ES-I3 (cell line): ENCODE measurements around the gene CD44.

Source experiments
- H3K36me3 ChIP-seq: 2 replicates; pipeline ENCODE4 v1.6.1; 2013; ENCODE audit warnings: mild to moderate bottlenecking, low read length, control low read depth, moderate library complexity; ENCODE audit not compliant: insufficient read depth
- H3K4me1 ChIP-seq: 2 replicates; pipeline ENCODE4 v1.6.1; 2013; ENCODE audit warnings: mild to moderate bottlenecking, control low read depth, low read length; ENCODE audit not compliant: insufficient read depth
- H3K9ac ChIP-seq: 2 replicates; pipeline ENCODE4 v1.6.1; 2013; ENCODE audit warnings: low read depth, mild to moderate bottlenecking, low read length, moderate library complexity
- H3K9me3 ChIP-seq: 2 replicates; pipeline ENCODE4 v1.6.1; 2013; ENCODE audit warnings: mild to moderate bottlenecking, low read length, moderate library complexity; ENCODE audit not compliant: control insufficient read depth, insufficient read depth

Gene CD44

DNA sequence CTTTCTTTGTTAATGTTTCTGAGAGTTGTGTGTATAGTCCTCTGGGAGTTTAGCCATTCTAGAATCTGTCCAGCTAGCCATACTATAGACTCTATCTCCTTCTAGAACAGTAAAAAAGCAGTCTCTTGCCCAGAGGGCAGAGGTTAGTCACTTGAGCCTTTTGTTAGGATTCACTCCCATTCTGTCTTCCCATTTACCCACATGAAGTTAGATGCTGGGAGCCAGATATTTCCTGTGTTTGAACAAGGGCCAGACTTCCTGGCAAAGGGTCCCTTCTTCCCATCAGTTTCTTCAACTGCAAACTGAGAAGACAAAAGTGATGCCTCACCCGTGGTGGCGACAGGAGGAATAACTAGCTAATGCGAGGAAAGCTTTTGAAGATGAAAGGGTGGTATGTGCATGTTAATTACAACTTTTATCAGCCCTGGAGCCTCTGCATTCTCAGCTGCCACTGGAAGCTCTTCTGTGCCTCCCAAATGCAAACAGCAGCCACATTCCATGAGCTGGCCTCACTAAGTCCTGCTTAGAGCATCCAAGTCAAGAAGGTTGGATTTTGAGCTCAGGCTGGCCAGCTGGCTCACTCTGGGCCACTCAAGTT is 12.8 kb downstream of the CD44 start:
- Histone ChIP-seq H3K9me3 (no peaks in the 10 kb centered on the region), H3K4me1 (peaks cover 28% of the 10 kb centered on the region), H3K36me3 (no peaks in the 10 kb centered on the region), H3K9ac (no peak overlapping the region)

DNA sequence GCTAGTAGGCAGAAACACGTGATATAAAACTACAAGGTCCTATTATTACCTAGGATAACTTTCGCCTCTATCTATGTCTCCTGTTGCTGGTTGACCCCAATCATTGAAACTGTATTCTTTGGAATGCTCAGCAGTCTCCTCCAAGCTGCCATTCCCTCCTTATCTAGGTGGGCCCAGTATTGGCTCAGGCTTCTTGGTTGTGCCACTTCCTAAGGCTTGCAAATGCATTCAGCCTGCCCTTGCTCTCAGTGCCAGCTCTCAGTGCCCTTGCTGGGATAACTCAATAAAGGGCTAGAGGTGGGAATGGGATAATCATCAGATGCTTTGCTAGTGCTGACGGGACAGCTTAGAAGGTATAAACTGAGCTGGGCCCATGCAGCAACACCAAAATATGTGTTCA is 13.6 kb downstream of the CD44 start:
- no peaks in the 10 kb centered on the region for H3K9me3 ChIP-seq
- H3K4me1 ChIP-seq, result peaks cover 25% of the 10 kb centered on the region
- H3K36me3 ChIP-seq, result no peaks in the 10 kb centered on the region
- no peak overlapping the region for H3K9ac ChIP-seq

DNA sequence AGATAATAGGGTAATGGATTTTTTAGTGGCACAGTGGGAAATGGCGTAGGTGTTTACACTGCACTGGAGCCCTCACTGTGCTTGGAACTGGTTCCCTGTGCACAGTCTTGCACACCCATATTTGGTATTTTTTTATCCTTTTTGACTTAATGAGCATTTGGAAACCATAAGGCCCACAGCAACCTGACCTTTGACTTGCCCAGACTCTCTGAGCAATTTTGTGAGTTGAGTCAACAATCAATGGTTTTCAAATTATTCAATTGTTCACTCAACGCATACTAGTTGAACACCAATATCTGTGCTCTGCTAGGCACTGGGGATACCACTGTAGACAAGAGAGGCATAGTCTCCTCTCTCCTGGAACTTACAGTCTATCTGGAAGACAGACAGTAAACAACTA is 14.3 kb downstream of the CD44 start:
- Histone ChIP-seq H3K9me3 (no peaks in the 10 kb centered on the region), H3K36me3 (no peaks in the 10 kb centered on the region), H3K4me1 (peaks cover 29% of the 10 kb centered on the region), H3K9ac (no peak overlapping the region)

DNA sequence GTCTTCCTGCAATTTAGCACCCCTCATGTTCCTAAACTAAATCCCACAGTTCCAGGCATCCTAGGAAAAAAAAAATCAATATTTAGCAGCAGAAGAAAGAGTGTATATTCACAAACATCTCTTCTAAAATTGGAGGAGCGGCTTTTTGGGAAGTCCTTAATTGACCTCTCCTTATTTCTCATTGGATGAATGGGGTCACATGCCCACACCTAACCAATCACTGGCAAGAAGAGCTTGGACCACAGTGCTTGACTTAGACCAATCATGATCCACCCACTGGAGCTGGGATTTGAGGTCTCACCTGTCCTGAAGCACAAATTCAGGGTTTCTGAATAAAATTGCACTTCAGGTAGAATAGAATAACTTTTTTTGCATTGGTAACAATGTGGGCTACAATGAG is 16.0 kb downstream of the CD44 start:
- H3K9me3 ChIP-seq, result no peaks in the 10 kb centered on the region

DNA sequence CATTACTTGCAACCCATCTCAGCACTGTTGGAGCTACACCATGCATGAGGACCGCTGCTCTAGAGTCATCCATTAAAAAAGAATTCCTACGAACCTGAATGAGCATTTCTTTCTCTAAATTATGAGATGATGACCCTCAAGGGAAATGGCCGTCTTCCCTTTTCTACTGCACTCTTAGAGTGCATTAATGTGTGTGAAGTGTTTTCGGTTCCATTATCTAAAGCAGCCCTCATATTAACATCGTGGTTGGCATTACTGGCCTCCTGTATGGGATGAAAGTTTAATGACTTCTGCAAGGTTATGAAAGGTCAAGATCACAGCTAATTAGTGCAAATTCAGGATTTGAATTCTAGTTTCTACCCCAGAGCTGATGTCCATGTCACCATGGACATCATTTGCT is 16.7 kb downstream of the CD44 start:
- Histone ChIP-seq H3K4me1 (peaks cover 36% of the 10 kb centered on the region), H3K9me3 (no peaks in the 10 kb centered on the region), H3K36me3 (no peaks in the 10 kb centered on the region), H3K9ac (no peak overlapping the region)

More for the DNA sequence above, 16.0 kb downstream of the CD44 start:
- H3K36me3 ChIP-seq, result no peaks in the 10 kb centered on the region
- H3K9ac ChIP-seq, result no peak overlapping the region
- H3K4me1 ChIP-seq, result peaks cover 36% of the 10 kb centered on the region

DNA sequence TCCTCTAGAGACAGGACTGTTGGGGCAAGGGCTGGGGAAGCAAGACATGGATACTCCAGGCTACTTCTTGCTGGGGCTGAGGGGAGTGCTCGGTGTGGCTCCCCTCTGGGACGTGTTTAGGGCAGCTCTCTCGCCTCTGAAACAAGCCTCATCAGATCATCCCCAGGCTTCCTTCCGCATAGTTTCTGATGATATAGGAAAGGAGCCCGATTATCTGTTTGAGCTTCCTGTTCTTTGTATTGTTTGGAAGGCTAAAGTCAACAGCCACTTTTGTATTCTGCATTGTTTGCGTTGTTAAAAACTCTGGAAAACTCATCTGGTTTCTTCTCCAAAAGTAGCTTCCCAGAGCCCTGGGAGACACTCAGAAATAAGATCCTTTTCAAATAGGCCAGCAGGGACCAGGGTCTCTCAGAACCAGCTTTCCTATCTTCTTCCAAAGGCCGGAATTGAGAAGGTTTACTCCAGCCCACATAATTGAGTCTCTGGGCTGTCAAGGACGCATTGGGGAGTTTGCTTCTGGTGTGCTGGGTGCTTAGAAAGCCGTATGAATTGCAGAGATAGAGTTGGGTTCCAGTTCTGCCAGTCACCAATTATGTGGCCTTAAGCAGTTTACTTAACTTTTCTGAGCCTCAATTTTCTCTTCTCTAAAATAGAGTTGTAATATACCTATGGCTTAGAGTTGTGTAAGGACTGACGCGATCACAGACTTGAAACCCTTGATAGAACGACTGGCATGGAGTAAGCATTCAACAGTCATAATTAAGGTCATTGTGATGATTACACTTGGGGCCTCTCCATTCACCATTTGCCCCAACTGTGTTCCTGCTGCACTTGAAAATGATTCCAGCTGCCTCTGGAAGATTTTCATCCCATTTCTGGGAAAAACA is 19.1 kb downstream of the CD44 start:
- no peaks in the 10 kb centered on the region for H3K9me3 ChIP-seq
- no peaks in the 10 kb centered on the region for H3K36me3 ChIP-seq
- H3K4me1 ChIP-seq, result peaks cover 24% of the 10 kb centered on the region

DNA sequence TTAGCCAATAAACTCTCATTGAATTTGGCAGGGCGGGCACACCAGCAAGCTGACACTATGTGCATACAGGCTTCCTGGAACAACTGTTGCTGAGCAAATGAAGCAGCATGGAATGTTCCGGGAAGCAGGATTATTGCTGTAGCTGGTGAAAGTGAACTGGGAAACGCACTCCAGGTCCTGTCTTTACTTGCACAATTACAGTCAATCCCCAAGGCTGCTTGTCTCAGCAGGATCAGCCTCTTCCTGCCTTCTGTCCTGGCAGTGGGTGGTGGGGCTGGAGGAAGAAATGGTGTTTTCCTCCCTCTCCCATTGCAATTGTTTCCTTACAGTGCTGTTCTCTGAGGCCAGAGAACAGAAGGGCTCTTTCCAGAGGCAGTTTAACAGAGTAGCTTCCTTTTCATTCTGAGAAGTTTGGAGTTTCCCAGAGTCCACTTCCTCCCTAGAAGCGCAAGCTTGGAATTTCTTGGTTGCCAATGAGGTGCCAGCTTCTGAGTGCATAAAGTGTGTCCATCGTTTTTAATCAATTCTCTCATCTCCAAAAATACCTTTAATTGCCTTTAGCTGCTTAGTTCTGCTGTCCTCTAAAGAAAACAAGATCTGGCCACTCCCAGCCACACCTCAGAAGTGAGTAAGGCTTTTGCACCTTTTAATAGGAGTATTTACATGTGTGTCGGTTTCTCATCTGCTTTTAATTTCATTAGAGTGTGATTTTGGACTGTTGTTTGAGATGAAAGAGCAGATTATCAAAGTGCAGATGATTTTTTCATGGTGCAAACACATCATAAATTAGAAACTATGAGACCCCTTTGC is 19.9 kb downstream of the CD44 start:
- H3K4me1 ChIP-seq, result peaks cover 31% of the 10 kb centered on the region
- no peaks in the 10 kb centered on the region for H3K36me3 ChIP-seq
- H3K9ac ChIP-seq, result no peak overlapping the region
- H3K9me3 ChIP-seq, result no peaks in the 10 kb centered on the region

More for the DNA sequence above, 19.1 kb downstream of the CD44 start:
- H3K9ac ChIP-seq, result no peak overlapping the region

DNA sequence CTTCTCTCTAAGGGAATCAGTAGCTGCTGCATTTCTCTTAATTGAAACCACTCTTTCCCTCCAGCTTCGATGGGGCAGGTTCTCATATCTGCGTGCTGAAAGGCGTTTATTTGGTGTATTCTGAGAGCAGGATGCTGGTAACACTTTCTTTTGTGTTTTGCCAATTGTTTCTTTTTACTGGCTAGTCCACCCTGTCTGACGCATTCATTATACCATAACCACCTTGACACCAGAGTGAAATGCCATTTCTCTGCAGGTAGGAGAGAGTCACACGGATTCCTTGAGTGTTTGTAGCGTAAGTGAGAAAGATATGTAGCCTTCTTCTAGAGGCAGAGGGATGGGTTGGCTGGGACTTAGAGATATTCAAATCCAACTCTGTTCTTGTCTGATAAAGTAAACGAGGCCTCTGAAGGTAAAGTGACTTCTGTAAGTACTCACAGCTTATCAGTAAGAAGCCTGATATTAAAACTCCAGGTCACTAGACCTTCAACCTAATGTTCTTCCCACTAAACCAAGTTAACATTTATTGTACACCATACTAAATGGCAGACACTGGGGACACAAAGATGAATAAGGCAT is 21.4 kb downstream of the CD44 start:
- Histone ChIP-seq H3K4me1 (peaks cover 31% of the 10 kb centered on the region), H3K36me3 (no peaks in the 10 kb centered on the region), H3K9me3 (no peaks in the 10 kb centered on the region), H3K9ac (no peak overlapping the region)

DNA sequence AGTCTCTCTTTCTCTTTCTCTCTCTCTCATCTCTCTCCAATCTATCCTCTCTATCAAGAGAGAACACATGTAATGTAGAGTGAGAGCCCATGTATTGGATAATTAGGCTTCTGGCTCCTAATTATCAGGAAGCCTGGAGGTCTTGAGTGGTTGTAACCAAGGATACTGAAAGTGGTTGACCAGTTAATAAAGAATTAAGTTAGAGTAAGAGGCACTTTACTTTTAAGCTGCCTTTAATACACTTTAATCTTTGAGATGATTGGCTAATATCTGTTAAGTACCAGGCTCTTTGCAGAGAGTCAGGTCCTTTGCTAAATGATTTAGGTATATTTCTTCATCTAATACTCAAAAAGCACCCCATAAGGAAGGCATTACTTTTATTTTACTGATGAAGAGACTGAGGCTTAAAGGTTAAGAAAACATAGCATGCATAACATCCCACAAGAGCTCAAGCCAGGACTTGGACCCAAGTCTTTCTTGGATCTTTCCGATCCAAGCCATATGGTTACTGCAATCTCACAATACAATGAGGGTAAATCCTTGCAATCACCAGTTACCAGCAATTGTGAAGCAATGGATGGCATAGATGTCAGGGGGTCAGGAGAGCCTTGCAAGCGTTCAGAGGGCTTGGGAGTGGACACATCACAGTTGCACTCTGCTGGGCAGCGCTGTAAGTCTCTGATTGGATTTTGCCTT is 22.1 kb downstream of the CD44 start:
- Histone ChIP-seq H3K4me1 (peaks cover 31% of the 10 kb centered on the region), H3K9me3 (no peaks in the 10 kb centered on the region), H3K9ac (no peak overlapping the region), H3K36me3 (no peaks in the 10 kb centered on the region)

DNA sequence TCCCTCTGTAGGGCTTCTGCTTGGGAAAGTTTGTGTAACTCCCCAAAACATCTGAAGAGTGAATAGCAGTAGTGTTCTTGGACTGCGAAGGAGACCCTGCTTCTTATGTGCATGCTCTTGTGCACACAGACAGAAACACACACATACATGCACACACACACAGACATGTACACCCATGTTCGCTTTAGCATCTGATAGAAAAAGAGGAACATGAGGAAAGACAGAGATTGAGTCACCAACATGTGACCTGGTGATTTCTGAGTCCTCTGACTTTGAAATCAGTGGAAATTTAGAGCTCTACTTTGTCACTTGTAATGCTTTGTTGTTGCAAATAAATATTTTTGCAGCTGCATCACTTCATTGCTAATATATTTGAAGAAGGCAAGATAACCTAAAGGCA is 23.8 kb downstream of the CD44 start:
- Histone ChIP-seq H3K9ac (no peak overlapping the region), H3K4me1 (peaks cover 27% of the 10 kb centered on the region), H3K9me3 (no peaks in the 10 kb centered on the region), H3K36me3 (no peaks in the 10 kb centered on the region)

DNA sequence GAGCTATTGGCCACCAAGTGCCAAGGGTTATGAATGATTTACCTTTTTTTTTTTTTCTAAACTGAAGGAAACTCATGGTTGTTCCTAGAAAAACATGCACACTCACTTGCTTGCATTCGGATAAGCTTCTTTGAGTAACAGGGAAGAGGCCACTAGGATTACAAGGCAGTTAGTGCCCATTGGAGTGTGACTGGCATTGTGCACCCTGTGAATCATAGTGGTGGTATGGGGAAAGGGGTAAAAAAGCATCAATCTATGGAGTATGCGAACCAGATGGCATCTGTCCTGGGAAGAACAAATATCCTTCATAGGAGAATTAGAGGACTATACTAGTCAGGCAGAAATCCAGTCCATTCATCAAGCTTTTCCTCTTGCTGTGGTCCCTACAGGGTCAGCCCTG is 24.2 kb downstream of the CD44 start:
- H3K9me3 ChIP-seq, result no peaks in the 10 kb centered on the region
- H3K9ac ChIP-seq, result no peak overlapping the region
- H3K4me1 ChIP-seq, result peaks cover 22% of the 10 kb centered on the region
- H3K36me3 ChIP-seq, result no peaks in the 10 kb centered on the region

DNA sequence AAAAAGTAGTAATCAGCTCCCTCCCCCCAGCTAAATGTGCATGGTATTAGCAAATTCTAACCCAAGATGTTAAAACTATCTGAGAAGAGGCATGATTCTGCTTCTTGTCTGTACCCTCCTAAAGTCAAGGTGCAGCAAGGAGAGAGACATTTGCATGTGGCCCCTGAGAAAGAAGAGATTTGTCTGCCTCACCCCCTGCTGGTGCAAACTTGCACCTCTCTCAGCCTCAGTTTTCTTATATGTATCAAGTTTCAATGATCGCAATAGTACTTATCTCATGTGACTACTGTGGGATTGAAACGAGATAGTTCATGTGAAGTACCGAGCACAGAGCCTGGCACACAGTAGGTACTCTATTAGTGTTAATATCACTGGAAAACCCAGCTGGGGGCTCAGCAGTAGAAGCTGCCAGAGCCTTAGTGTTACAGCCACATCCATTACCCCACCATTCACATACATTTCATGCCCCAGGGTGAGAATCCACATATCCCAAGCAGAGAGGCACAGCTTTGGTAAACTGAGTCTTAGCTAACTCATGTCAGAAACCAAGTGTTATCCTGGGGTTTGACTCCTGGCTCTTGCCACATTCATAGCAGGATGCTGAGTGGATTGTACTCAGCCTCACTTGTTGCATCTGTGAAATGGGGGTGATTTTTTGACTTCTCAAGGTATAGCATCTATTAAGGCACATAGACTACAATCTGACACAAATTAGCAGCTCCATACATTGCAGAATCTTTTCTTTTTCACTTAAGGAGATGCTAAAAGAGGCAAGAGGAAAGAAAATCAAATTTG is 24.9 kb downstream of the CD44 start:
- no peak overlapping the region for H3K9ac ChIP-seq
- H3K9me3 ChIP-seq, result no peaks in the 10 kb centered on the region
- H3K36me3 ChIP-seq, result no peaks in the 10 kb centered on the region
- peaks cover 15% of the 10 kb centered on the region for H3K4me1 ChIP-seq

DNA sequence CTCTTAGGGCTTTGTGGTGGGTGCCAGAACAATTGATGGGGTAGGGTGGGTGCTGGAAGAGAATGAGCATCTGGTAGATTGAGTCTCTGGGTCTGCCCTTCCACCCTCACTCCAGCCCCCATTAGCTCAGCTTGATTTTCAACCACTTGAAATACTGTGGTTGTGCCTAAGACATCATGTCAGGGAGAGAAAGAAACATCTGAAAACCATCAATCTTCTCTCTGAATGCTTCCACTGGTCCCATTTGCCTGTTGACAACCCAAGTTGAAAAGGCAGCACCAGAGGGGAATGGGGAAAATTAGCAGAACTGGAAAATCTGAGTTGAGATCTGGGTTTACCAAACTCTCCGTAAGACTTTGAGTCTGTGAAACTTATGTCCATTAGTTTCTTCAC is 26.1 kb downstream of the CD44 start:
- H3K36me3 ChIP-seq, result no peaks in the 10 kb centered on the region
- H3K9me3 ChIP-seq, result no peaks in the 10 kb centered on the region
- peaks cover 11% of the 10 kb centered on the region for H3K4me1 ChIP-seq
- H3K9ac ChIP-seq, result no peak overlapping the region
